Measurements from ENCODE around the gene FOXB1. TPM values are rescaled to one million over a fixed set of nuclear protein-coding genes. Genes with fewer than 3 reads are reported as not detected.

FOXB1 gene
- total and polyA plus RNA-seq, 2 of the 13 experiments (the other 11 are each of a cell fraction or from before 2014, with no cell fraction given), result not detected

DNA sequence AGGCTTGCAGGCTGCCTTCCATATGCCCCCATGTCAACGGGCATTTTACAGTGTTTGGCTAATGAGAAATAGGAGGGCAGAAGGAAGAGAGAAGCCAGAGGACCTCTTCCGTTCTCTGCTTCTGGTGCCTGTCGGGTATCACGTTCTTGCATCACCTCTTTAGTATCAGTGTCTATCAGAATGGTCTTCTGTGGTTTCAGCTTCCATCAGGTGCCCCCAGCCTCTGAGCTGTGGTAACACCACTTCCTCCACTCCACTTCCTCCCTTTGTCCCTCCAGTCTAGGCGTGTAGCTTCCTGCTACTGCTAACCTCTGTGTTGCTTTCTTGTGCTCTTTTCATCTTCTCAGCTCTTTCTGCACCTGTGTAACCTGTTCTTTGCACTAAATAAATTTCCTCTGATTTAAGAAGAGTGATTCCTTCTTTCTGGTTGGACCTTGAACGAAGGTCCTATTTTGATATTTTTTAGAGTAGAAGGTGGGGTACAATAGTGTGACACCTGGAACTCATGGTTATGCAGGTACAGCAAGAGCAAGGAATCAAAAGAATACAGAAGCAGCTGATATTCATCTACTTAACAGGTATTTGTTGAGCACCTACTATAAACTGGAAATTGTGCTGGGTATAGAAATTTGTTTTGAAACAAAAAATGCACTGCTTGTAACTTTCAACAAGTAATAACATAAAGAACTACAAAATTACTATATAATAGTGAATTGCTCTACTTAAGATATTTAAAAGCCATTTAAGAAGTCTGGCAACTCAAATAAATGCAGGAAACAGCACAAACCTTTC lies 27.4 kb upstream of the FOXB1 start (continued):
- no peak for TF ChIP-seq ZBTB4 (CRISPR knock-in tag; IDR thresholded peaks at IDR 0.05; ENCODE audit: borderline replicate concordance)
- no peak for TF ChIP-seq KDM4B (CRISPR knock-in tag; IDR thresholded peaks at IDR 0.05)
- TF ChIP-seq ZNF253 (CRISPR knock-in tag; IDR thresholded peaks at IDR 0.05; ENCODE audit: borderline replicate concordance), result no peak
- no peak for TF ChIP-seq ZNF609 (CRISPR knock-in tag; IDR thresholded peaks at IDR 0.05; ENCODE audit: borderline replicate concordance)
- TF ChIP-seq, protein P1, sequence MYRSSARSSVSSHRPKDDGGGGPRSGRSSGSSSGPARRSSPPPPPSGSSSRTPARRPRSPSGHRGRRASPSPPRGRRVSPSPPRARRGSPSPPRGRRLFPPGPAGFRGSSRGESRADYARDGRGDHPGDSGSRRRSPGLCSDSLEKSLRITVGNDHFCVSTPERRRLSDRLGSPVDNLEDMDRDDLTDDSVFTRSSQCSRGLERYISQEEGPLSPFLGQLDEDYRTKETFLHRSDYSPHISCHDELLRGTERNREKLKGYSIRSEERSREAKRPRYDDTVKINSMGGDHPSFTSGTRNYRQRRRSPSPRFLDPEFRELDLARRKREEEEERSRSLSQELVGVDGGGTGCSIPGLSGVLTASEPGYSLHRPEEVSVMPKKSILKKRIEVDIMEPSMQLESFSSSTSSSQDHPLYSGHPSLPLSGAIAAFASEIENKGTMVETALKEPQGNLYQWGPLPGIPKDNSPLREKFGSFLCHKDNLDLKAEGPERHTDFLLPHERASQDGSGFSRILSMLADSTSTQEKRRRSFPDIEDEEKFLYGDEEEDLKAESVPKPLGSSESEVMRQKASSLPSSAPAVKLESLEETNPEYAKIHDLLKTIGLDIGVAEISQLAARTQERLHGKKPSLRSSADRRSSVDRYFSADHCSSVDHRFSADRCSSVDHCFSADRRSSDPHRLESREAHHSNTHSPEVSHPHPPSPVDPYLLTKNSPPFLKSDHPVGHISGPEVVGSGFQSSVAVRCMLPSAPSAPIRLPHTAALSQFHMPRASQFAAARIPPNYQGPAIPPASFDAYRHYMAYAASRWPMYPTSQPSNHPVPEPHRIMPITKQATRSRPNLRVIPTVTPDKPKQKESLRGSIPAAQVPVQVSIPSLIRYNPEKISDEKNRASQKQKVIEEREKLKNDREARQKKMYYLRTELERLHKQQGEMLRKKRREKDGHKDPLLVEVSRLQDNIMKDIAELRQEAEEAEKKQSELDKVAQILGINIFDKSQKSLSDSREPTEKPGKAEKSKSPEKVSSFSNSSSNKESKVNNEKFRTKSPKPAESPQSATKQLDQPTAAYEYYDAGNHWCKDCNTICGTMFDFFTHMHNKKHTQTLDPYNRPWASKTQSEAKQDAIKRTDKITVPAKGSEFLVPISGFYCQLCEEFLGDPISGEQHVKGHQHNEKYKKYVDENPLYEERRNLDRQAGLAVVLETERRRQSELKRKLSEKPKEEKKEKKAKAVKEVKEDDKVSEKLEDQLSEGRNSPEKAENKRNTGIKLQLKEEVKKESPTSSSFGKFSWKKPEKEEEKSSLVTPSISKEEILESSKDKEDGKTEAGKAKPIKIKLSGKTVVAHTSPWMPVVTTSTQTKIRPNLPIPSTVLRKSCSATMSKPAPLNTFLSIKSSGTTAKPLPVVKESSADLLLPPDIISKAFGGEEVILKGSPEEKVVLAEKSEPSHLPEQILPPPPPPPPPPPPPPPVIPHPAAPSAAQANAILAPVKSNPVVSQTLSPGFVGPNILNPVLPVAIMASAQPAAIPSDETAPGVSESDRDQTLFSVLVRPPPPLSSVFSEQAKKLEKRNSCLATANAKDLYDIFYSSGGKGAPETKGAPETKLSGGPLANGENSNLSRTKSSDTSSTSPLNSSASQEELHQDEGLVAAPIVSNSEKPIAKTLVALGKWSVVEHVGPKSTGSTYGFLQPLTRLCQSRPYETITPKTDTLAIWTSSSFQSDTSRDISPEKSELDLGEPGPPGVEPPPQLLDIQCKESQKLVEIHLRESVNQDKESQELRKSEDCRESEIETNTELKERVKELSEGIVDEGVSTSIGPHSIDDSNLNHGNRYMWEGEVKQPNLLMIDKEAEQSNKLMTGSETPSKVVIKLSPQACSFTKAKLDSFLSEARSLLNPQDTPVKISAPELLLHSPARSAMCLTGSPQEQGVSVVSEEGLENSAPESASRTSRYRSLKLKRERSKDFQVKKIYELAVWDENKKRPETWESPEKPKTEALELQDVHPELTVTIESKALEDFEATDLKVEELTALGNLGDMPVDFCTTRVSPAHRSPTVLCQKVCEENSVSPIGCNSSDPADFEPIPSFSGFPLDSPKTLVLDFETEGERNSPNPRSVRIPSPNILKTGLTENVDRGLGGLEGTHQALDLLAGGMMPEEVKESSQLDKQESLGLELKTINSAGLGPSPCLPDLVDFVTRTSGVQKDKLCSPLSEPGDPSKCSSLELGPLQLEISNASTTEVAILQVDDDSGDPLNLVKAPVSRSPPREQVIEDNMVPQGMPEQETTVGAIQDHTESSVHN (CRISPR knock-in tag; IDR thresholded peaks at IDR 0.05), result no peak
- TF ChIP-seq ZKSCAN1 (IDR thresholded peaks at IDR 0.05; ENCODE audit: low read length), result no peak
